ENCODE results near the gene VPS35L.

The VPS35L gene, protein sequence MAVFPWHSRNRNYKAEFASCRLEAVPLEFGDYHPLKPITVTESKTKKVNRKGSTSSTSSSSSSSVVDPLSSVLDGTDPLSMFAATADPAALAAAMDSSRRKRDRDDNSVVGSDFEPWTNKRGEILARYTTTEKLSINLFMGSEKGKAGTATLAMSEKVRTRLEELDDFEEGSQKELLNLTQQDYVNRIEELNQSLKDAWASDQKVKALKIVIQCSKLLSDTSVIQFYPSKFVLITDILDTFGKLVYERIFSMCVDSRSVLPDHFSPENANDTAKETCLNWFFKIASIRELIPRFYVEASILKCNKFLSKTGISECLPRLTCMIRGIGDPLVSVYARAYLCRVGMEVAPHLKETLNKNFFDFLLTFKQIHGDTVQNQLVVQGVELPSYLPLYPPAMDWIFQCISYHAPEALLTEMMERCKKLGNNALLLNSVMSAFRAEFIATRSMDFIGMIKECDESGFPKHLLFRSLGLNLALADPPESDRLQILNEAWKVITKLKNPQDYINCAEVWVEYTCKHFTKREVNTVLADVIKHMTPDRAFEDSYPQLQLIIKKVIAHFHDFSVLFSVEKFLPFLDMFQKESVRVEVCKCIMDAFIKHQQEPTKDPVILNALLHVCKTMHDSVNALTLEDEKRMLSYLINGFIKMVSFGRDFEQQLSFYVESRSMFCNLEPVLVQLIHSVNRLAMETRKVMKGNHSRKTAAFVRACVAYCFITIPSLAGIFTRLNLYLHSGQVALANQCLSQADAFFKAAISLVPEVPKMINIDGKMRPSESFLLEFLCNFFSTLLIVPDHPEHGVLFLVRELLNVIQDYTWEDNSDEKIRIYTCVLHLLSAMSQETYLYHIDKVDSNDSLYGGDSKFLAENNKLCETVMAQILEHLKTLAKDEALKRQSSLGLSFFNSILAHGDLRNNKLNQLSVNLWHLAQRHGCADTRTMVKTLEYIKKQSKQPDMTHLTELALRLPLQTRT

DNA sequence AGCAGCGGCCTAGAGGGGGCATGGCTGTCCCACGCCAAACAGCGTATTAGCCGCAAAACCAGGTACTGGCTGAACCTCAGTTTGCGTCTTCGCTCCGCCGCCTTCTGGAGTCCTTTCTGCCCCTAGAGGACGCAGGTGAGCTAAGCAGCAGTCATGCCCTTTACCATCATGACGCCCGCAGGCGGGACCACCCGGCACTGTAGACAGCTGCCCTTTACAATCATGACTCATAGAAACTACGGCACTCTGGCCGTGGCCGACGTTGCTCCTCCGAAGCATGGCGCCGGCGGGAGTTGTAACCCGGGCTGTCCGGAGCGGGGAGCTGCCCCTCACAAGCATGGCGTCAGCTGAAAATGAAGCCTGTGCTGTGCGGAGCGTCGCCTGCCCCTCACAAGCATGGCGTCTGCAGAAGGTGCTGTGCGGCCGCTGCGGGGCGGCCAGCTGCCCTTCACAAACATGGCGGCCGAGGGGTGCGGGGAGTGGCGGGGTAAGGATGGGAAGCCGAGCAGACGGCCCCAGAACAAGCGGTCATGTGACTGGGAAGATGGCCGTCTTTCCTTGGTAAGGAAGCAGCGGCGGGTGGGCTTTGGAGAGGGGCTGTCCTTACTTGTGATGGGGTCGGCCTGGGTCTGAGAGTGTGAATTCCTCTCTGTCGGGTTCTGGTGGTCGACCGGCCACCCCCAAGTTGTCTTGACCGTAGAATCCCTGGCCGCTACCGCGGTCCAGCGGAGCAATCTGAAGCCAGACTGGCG, at the start of gene VPS35L:
Gene VPS35L, plus strand, starts transcription at position 518 of the 752 bp plus-strand sequence. Its CDS starts 27 bp downstream, at position 545.
- peak; percentile 97 for DNase-seq

- DNase-seq = no peak
These were observed 48.5 kb upstream of the VPS35L start for GRCh38 chr16:19506965-19507364.

DNA sequence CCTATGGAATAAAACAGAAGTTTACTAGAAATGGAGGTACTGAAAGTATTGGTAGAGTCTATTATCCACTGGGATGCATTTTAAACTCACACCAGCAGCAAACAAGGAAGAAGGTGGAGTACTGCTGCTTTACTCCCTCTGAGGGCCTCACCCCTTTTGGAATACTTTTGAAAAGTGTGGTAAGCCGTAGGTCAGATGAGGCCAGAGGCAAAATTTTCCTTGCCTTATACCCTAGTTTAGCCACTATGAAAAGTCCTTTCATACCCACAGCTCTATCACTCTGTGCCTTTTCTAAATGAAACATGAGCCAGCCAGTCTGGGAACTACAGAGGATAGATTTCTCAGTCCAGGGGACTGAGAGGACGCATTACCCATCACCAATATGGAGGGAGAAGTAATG, 47.6 kb upstream of the VPS35L start:
- no peak for DNase-seq

DNA sequence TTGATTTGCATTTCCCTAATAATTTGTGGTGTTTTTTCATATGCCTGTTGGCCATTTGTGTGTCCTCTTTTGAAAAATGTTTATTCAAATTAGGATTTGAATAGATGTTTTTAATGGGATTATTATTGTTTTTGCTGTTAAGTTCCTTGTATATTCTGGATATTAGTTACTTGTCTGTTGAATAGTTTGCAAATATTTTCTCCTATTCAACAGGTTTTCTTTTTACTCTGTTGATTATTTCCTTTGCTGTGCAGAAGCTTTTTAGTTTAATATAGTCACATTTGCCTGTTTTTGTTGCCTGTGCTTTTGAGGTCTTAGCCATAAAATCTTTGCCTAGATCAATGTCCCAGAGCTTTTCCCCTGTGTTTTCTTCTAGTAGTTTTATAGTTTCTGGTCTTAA, 43.2 kb upstream of the VPS35L start:
- no peak for DNase-seq

GRCh38 chr16:19513377-19514053, 42.0 kb upstream of the VPS35L start:
- peak; percentile 48 for DNase-seq

DNA sequence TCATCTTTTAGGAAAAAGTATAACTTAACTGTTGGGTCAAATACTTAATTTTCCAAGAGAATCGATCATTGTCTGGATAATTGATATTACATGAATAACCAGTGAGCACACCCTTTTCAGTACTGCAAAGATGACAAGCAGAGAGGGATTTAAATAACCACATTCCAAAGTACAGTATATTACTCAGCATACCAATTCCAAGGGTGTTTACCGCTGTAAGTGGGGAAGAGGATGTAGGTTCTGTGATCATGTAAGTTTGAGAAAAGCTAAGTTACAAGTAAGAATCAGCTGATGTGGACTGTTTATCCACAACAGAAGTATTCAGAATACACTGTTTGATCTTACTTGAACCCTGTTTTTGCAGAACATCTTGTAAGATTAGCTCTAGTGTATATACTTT, 39.7 kb upstream of the VPS35L start:
- no peak for DNase-seq

- no peak for DNase-seq
These were observed 37.9 kb upstream of the VPS35L start for GRCh38 chr16:19517424-19518089.

GRCh38 chr16:19518388-19518787, 37.1 kb upstream of the VPS35L start:
- no peak for DNase-seq

GRCh38 chr16:19520861-19521331, 34.6 kb upstream of the VPS35L start:
- peak; percentile 61 for DNase-seq

DNA sequence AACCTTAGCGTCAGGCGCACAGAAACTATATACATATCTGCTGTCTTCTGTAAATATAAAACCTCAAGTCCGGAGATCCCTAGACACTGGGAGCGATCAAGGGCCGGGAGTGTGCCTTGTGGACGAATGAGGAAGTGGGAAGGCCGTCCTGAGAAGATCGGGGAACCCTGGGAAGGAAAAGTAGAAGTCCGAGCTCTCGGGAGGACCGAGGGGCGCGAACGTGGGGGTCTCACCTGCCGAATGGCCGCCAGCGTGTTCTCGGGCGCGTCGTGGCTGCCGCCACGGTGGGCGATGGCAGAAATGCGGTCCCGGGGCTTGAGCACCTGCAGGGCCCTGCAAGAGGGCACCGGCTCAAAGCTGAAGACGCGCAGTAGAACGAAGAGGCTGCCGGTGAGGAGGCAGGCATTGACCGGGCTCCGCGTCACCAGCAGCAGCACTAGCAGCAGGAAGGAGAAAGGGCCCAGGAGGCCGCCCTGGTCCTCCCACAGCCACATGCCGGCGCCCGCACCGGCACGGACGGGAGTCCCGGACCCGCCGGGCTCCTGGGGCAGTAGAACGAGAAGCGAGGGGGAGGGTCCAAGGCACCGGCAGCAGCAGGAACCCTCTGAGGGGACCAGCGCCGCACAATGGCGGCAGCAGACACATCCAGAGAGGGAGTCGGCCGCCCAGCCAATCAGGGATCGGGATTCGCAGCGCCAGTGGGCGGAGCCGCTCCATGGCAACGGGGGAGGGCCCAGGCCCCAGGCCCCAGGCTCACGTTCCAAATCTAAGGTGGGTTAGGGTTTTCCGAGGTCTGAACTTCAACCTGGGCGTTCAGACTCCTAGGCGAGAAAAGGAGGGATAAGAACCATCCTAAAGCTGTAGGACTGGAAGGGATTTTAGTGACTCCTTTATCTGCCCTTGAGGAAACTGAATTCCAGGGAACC, 33.8 kb upstream of the VPS35L start, which contains the start of gene GDE1:
Gene GDE1, minus strand, starts transcription at position 628 of the 926 bp plus-strand sequence. Its CDS starts 134 bp downstream, at position 494.
- peak; percentile 97 for DNase-seq

DNA sequence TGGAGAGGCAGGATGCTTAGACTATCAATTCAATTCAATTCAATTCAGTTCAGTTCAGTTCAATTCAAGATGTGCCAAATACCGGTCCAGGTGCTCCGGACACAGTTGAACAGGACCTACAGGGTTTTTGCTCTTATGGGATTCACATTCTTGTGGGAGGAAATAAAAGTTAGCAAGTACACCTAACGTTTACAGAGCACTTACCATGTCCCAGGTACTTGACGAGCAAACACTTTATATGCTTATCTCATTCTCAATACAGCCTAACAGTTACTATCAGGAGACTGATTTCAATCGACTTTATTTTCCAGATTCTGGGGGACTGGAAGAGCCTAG, 33.1 kb upstream of the VPS35L start:
- no peak for DNase-seq

DNA sequence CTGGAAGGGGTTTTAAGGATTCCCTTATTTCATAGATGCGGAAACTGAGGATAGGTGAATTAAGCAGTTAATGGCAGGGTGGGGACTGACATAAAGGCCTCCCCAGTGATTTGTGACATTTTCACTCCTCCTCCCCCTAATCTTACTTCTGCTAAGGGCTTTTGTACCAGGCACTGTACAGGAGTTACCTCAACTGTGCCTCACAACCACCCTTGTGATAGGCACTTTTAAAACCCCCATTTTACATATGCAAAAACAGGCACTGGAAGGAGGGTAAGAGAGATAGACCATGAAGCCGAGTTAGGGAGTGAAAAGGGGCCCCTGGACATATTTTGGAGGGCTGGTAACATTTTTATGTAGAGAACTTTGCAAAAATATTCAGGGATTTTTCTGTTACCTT, 32.7 kb upstream of the VPS35L start:
- DNase-seq = no peak

DNA sequence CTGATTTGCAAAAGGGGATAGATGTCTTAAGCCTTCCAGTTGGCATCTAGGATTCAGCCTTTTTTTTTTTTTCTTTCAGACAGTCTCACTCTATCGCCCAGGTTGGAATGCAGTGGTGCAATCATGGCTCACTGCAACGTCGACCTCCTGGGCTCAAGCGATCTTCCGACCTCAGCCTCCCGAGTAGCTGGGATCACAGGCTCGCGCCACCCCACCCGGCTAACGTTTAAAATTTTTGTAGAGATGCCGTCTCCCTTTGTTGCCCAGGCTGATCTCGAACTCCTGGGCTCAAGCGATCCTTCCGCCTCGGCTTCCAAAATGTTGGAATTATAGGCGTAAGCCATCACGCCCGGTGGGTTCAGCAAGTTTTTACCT, 32.3 kb upstream of the VPS35L start:
- DNase-seq = no peak

- peak; percentile 99 for DNase-seq
These were observed 31.7 kb upstream of the VPS35L start, which contains the start of gene CCP110 for GRCh38 chr16:19523559-19524355. TSS of gene CCP110 (plus strand) at chr16:19523942. CDS start at chr16:19527882, 3,940 bp downstream.

DNA sequence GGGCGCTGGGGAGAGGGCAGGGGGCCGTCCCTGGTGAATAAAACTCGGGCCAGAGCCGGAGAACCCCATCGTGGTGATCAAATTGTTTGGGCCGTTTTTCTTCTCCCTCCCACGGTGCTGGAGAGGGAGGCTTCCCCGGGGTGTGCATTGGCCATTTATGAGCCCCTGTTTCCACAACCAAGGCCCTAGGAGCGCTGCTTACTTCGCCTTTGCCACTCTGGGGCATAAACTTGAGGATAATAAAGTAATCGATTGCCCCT, 31.2 kb upstream of the VPS35L start:
- peak; percentile 10 for DNase-seq

GRCh38 chr16:19524616-19525384, 30.7 kb upstream of the VPS35L start:
- DNase-seq = peak; percentile 39

DNA sequence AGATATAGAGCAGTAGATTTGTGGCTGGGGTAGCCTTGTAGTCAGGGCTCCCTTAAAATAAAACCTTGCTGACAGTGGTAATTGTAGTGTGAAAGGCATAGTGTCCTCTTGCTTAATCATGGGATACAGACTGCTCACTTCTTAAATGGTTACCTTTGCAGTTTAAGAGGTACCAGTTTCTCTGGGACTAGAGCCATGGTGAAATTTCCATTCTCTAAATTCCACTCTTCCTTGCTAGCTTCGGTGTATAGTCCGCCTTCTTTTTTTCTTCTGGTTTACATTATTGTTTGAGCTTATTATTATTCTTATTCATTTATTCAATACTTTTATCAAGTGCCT, 30.1 kb upstream of the VPS35L start:
- no peak for DNase-seq

GRCh38 chr16:19527161-19527560, 28.3 kb upstream of the VPS35L start:
- DNase-seq = no peak

DNA sequence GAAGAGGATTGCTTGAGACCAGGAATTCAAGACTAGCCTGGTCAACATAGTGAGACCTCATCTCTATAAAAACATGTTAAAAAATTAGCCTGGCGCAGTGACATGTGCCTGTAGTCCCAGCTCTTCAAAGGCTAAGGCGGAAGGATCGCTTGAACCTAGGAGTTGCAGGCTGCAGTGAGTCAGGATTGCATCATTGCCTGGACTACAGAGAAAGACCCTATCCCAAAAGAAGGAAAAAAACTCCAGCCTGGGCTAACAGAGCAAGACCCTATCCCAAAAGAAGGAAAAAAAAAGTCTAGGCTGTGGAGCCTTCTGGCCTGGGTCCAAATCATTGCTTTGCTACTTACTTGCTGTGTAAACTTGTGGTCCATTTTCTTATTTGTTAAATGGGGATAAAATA, 26.8 kb upstream of the VPS35L start:
- no peak for DNase-seq
